ENCODE results near the gene CFAP210.

DNA sequence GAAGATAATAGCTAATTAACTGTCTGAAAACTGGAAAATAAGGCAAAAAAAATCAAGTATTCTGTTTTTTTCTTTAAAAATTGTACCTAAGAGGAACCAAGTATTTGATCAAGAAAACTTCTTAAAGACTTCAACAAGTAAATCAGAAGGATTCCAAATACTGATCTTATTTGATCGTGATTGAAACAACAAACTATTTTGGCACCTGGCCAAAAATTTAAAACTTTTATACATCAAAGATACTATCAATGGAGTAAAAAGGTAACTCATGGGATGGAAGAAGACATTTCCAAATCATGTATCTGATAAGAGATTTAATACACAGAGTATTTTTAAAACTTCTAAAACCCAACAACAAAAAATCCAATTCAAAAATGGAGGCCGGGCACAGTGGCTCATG lies 46.7 kb downstream of the CFAP210 start:
- TF ChIP-seq, protein P1, sequence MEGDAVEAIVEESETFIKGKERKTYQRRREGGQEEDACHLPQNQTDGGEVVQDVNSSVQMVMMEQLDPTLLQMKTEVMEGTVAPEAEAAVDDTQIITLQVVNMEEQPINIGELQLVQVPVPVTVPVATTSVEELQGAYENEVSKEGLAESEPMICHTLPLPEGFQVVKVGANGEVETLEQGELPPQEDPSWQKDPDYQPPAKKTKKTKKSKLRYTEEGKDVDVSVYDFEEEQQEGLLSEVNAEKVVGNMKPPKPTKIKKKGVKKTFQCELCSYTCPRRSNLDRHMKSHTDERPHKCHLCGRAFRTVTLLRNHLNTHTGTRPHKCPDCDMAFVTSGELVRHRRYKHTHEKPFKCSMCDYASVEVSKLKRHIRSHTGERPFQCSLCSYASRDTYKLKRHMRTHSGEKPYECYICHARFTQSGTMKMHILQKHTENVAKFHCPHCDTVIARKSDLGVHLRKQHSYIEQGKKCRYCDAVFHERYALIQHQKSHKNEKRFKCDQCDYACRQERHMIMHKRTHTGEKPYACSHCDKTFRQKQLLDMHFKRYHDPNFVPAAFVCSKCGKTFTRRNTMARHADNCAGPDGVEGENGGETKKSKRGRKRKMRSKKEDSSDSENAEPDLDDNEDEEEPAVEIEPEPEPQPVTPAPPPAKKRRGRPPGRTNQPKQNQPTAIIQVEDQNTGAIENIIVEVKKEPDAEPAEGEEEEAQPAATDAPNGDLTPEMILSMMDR (IDR thresholded peaks at IDR 0.05; ENCODE audit: low read depth, low read length), result no peak
- TF ChIP-seq EZH2phosphoT487 (IDR thresholded peaks at IDR 0.05; ENCODE audit: low read depth), result no peak
